Measurements from ENCODE around the gene ACSL1. TPM values are rescaled to one million over a fixed set of nuclear protein-coding genes. Genes with fewer than 3 reads are reported as not detected.

The ACSL1 gene
- total and polyA plus RNA-seq, 2 donors (not counting 3 experiments of a cell fraction or from before 2014, with no cell fraction given), result 7.3 to 17.7 TPM

DNA sequence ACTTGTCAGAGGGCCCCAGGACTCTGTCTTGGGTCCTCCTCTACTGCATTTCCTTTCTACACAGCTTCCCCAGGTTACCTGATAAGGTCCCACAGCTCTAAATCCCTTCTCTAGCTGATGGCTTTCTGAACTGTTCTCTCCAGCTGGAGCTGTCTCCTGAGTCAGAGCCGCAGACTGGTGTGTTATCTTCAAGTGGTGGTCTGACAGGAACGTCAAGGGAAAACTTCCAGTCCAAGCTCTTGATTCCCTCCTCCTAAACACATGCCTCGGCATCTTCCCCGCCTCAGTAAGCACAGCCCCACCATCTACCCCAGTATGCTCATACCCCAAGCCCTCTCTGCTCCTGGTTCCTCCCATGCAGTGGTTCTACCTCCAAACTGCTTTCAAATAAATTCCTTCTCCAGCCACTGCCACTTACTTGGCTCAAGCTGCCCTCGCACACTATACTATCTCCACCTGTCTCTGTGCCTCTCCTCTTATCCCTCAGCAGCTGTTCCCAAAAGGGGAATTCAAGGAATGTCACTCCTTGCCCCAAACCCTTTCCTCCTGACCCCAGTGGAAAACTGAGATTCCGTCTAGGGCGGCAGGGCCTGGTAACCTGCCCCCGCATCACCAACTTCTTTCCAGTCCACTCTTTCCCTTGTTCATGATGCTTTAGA lies 74.7 kb downstream of the ACSL1 start:
- Histone ChIP-seq H3K36me3 (ENCODE audit: control insufficient read depth in 2 of 2, extremely low read depth in 1 of 2, insufficient read depth in 2 of 2, low read length in 2 of 2) (no peaks in the 10 kb centered on the region), H3K4me2 (ENCODE audit: insufficient read depth, low read length) (no peak overlapping the region), H2AFZ (ENCODE audit: low read depth, low read length) (no peak overlapping the region), H3K79me2 (ENCODE audit: control insufficient read depth, insufficient read depth, low read length) (no peaks in the 10 kb centered on the region), H3K9ac (replicated peaks; ENCODE audit: extremely low read depth, insufficient read depth, low read length) (no peak overlapping the region), H3K4me1 (ENCODE audit: control insufficient read depth, extremely low read depth, insufficient read depth, low read length) (peaks cover 2% of the 10 kb centered on the region), H3K9me1 (replicated peaks; ENCODE audit: control insufficient read depth, extremely low read depth, insufficient read depth, low read length) (no peaks in the 10 kb centered on the region), H3K27me3 (ENCODE audit: control insufficient read depth in 2 of 2, insufficient read depth in 2 of 2, low read length in 2 of 2) (no peaks in the 10 kb centered on the region), H4K20me1 (replicated peaks; ENCODE audit: control insufficient read depth, extremely low read depth, insufficient read depth, low read length) (no peaks in the 10 kb centered on the region), H3K27ac (ENCODE audit: insufficient read depth, low read depth, low read length) (no peak overlapping the region), H3K4me3 (replicated peaks in 1 of 3; ENCODE audit: insufficient read depth in 1 of 3, low read depth in 1 of 3, low read length in 3 of 3) (no peak overlapping the region), H3K9me3 (replicated peaks; ENCODE audit: control insufficient read depth, insufficient read depth, low read length) (no peaks in the 10 kb centered on the region)
- POLR2A ChIA-PET, result no interaction called here
- DNase-seq (ENCODE audit: low read depth, low spot score), result no peak
- TF ChIP-seq GATA2 (IDR thresholded peaks at IDR 0.05; ENCODE audit: insufficient read depth, insufficient read length, low read depth, low read length) (no peak), POLR2AphosphoS5 (IDR thresholded peaks at IDR 0.05; ENCODE audit: insufficient read depth, low read depth, low read length) (no peak), JUN (IDR thresholded peaks at IDR 0.05; ENCODE audit: borderline replicate concordance, insufficient read depth, insufficient read length, low read depth) (no peak), EZH2 (IDR thresholded peaks at IDR 0.05; ENCODE audit: borderline replicate concordance, low read depth, low read length, severe bottlenecking) (no peak), MYC (IDR thresholded peaks at IDR 0.05; ENCODE audit: low read depth, low read length) (no peak), POLR2A (IDR thresholded peaks at IDR 0.05; ENCODE audit: low read depth, low read length) (no peak), FOS (IDR thresholded peaks at IDR 0.05; ENCODE audit: borderline replicate concordance, insufficient read depth, low read length) (no peak)
- TF ChIP-seq, protein P1, sequence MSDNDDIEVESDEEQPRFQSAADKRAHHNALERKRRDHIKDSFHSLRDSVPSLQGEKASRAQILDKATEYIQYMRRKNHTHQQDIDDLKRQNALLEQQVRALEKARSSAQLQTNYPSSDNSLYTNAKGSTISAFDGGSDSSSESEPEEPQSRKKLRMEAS (IDR thresholded peaks at IDR 0.05; ENCODE audit: insufficient read depth, insufficient read length), result no peak
- TF ChIP-seq, protein P2, sequence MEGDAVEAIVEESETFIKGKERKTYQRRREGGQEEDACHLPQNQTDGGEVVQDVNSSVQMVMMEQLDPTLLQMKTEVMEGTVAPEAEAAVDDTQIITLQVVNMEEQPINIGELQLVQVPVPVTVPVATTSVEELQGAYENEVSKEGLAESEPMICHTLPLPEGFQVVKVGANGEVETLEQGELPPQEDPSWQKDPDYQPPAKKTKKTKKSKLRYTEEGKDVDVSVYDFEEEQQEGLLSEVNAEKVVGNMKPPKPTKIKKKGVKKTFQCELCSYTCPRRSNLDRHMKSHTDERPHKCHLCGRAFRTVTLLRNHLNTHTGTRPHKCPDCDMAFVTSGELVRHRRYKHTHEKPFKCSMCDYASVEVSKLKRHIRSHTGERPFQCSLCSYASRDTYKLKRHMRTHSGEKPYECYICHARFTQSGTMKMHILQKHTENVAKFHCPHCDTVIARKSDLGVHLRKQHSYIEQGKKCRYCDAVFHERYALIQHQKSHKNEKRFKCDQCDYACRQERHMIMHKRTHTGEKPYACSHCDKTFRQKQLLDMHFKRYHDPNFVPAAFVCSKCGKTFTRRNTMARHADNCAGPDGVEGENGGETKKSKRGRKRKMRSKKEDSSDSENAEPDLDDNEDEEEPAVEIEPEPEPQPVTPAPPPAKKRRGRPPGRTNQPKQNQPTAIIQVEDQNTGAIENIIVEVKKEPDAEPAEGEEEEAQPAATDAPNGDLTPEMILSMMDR (IDR thresholded peaks at IDR 0.05; ENCODE audit: extremely low read depth in 1 of 2, insufficient read depth in 1 of 2, low read depth in 1 of 2, low read length in 2 of 2), result no peak
- intact Hi-C loops (cut with micrococcal nuclease) (no loop called here), dilution Hi-C loops (cut with MboI; ENCODE audit: extremely low pct_ligation_motif_present, low sequenced_read_pairs) (no loop called here)
- BruUV-seq (replicated peaks), result no TSS peak
- FAIRE-seq, result no peak
- CTCF ChIA-PET, result interaction anchor here (1.2 to 1.4 kb wide), 2 partner anchors 257 to 1287 kb away, joined by 3 to 5 read pairs; no protein-coding TSS in a partner anchor

All from endothelial cell of umbilical vein (primary cell).